Measurements from ENCODE around the gene NTSR2. TPM values are rescaled to one million over a fixed set of nuclear protein-coding genes. Genes with fewer than 3 reads are reported as not detected.

Gene NTSR2
- total and polyA plus RNA-seq, 10 of the 15 experiments (the other 5 are each of a cell fraction or from before 2014, with no cell fraction given) = not detected

DNA sequence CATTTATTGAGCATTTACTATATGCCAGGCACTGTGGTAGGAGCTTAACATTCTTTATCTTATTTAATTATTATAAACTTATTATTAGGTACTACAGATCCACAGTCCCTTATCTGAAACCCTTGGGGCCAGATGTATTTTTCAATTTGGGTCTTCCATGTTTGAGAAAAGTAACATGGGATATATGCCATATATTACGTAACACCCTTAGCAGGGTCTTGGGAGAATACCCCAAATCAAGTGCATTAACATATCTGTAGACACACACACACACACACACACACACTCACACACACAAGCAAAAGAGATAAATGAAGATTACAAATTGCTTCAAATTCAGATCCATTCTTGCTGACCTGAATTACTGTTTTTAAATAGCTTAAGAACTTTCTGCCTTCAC lies 13.7 kb downstream of the NTSR2 start:
- RAD21 ChIA-PET (ENCODE audit: unreplicated experiment) = no interaction called here
- Histone ChIP-seq H3K4me2 (ENCODE audit: control insufficient read depth, insufficient read depth) (no peak overlapping the region), H3K9me3 (replicated peaks; ENCODE audit: control insufficient read depth, insufficient read depth, low read length) (no peaks in the 10 kb centered on the region), H3K4me1 (ENCODE audit: control insufficient read depth, insufficient read depth, low read length) (no peaks in the 10 kb centered on the region), H3K4me3 (no peak overlapping the region), H4K20me1 (ENCODE audit: control insufficient read depth, insufficient read depth) (no peaks in the 10 kb centered on the region), H3K79me2 (ENCODE audit: control insufficient read depth, insufficient read depth, low read length) (no peaks in the 10 kb centered on the region), H2AFZ (ENCODE audit: control insufficient read depth, low read depth, low read length) (no peak overlapping the region), H3K36me3 (ENCODE audit: control insufficient read depth in 2 of 2, insufficient read depth in 2 of 2, low read length in 1 of 2) (no peaks in the 10 kb centered on the region), H3K9ac (ENCODE audit: control insufficient read depth, insufficient read depth, low read length) (no peak overlapping the region), H3K27me3 (replicated peaks in 1 of 2; ENCODE audit: control insufficient read depth in 2 of 2, insufficient read depth in 2 of 2, low read length in 1 of 2) (no peaks in the 10 kb centered on the region), H3K27ac (ENCODE audit: control insufficient read depth, insufficient read depth) (no peak overlapping the region)
- CTCF ChIA-PET = interaction anchor here (0.8 kb wide), 1 partner anchor 72 kb away, joined by 3 read pairs; no protein-coding TSS in a partner anchor
- POLR2A ChIA-PET = no interaction called here
- SMC1A ChIA-PET (ENCODE audit: uncharacterized antibody, unreplicated experiment) = interaction anchor here (1.1 kb wide), 1 partner anchor 123 kb away, joined by 3 read pairs; no protein-coding TSS in a partner anchor
- TF ChIP-seq BMI1 (IDR thresholded peaks at IDR 0.05; ENCODE audit: borderline replicate concordance) = no peak
- intact Hi-C loops (cut with micrococcal nuclease; ENCODE audit: unreplicated experiment) = no loop called here
- DNase-seq (ENCODE audit: low read depth, low spot score) (no peak), FAIRE-seq (no peak), ATAC-seq (no peak)
- in situ Hi-C loops (cut with MboI) = no loop called here
- 33% methylated on average over 1 of the region's 1 CpG for WGBS (ENCODE audit: insufficient coverage, insufficient replicate concordance, low lambda C conversion rate, missing lambda C conversion rate)
- no TSS peak for BruUV-seq (replicated peaks)

DNA sequence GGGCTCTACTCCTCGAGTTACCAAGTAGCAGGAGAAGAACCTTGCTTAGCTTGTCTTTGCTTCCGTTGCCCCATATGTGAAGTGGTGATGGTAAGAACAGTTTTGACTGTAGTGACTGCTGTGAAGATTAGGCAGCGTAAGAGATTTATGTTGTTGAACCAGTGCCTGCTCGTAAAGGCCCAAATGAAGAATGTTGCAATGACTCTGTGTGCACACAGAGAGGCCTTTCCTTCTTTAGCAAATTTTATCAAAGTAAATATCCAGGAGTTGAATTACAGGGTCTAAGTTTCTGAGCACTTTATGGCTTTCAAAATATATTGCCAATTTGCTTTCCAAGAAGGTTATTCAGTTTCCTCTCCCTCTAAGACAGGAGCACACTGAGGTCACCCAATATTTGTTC lies 14.5 kb downstream of the NTSR2 start:
- H3K4me1 ChIP-seq (ENCODE audit: control insufficient read depth, insufficient read depth, low read length) = no peaks in the 10 kb centered on the region
- H3K4me2 ChIP-seq (ENCODE audit: control insufficient read depth, insufficient read depth) = no peak overlapping the region
- no peaks in the 10 kb centered on the region for H3K79me2 ChIP-seq (ENCODE audit: control insufficient read depth, insufficient read depth, low read length)
- in situ Hi-C loops (cut with MboI) = no loop called here
- no peak for TF ChIP-seq TARDBP (IDR thresholded peaks at IDR 0.05; ENCODE audit: borderline replicate concordance)
- no peak for TF ChIP-seq MTA3 (IDR thresholded peaks at IDR 0.05; ENCODE audit: borderline replicate concordance, low read length)
- TF ChIP-seq CEBPB (IDR thresholded peaks at IDR 0.05; ENCODE audit: borderline replicate concordance in 1 of 2, low read depth in 2 of 2, low read length in 2 of 2) = no peak
- ChIA-PET CTCF (interaction anchor here (0.8 kb wide), 1 partner anchor 72 kb away, joined by 3 read pairs; no protein-coding TSS in a partner anchor), SMC1A (ENCODE audit: uncharacterized antibody, unreplicated experiment) (interaction anchor here (0.6 to 1.1 kb wide), 2 partner anchors 124 to 854 kb away, joined by 3 read pairs; no protein-coding TSS in a partner anchor), RAD21 (ENCODE audit: unreplicated experiment) (no interaction called here), POLR2A (no interaction called here)
- H3K9me3 ChIP-seq (replicated peaks; ENCODE audit: control insufficient read depth, insufficient read depth, low read length) = no peaks in the 10 kb centered on the region
- WGBS (ENCODE audit: insufficient coverage, insufficient replicate concordance, low lambda C conversion rate, missing lambda C conversion rate) = 28% methylated on average over 4 of the region's 4 CpGs
- BruUV-seq (replicated peaks) = no TSS peak
- no peak overlapping the region for H3K9ac ChIP-seq (ENCODE audit: control insufficient read depth, insufficient read depth, low read length)
- H3K27ac ChIP-seq (ENCODE audit: control insufficient read depth, insufficient read depth) = no peak overlapping the region
- FAIRE-seq = no peak
- H3K36me3 ChIP-seq (ENCODE audit: control insufficient read depth in 2 of 2, insufficient read depth in 2 of 2, low read length in 1 of 2) = no peaks in the 10 kb centered on the region
- H3K27me3 ChIP-seq (replicated peaks in 1 of 2; ENCODE audit: control insufficient read depth in 2 of 2, insufficient read depth in 2 of 2, low read length in 1 of 2) = no peaks in the 10 kb centered on the region; a peak in 1 of 4 replicates
- no peak overlapping the region for H3K4me3 ChIP-seq
- H2AFZ ChIP-seq (ENCODE audit: control insufficient read depth, low read depth, low read length) = no peak overlapping the region
- ATAC-seq = no peak
- intact Hi-C loops (cut with micrococcal nuclease; ENCODE audit: unreplicated experiment) = no loop called here
- no peaks in the 10 kb centered on the region for H4K20me1 ChIP-seq (ENCODE audit: control insufficient read depth, insufficient read depth)
- no peak for DNase-seq (ENCODE audit: low read depth, low spot score)
